ENCODE results near the gene CACNB1. TPM values are rescaled to one million over a fixed set of nuclear protein-coding genes. Genes with fewer than 3 reads are reported as not detected.
"Not testable (repeated sequence)": the region's sequence is repeated elsewhere in the genome, so short reads cannot be mapped to it uniquely, and the experiment has no call there.

The CACNB1 gene
- polyA plus RNA-seq, 4 donors: 8.0 to 14.7 (median 8.4) TPM

- DNase-seq (ENCODE audit: low read depth in 4 of 4, low spot score in 3 of 4): no peak
Measured at GRCh38 chr17:39132192-39132610, 65.3 kb downstream of the CACNB1 start.

DNA sequence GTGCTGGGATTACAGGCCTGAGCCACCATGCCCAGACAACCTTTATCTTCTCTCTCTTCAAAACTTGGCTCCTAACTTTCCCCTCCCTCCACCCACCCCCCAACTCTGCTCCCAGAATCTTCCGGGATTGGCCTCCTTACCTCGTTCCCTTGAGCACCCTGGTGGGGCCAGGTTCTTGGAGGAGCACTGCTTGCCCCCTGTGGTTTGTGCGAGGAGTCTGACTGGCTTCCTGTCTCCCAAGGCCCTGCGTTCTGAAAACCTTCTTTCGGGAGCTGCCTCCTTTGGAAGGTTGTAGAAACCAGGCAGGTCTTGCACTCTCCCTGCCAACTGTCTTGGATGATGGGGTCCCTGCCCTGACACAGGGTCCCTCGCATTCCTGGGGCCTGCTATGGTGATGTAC, 65.9 kb downstream of the CACNB1 start:
- DNase-seq (ENCODE audit: low read depth in 4 of 4, low spot score in 3 of 4): no peak

GRCh38 chr17:39130205-39130604, 67.3 kb downstream of the CACNB1 start:
- DNase-seq (ENCODE audit: low read depth in 4 of 4, low spot score in 3 of 4): no peak

DNA sequence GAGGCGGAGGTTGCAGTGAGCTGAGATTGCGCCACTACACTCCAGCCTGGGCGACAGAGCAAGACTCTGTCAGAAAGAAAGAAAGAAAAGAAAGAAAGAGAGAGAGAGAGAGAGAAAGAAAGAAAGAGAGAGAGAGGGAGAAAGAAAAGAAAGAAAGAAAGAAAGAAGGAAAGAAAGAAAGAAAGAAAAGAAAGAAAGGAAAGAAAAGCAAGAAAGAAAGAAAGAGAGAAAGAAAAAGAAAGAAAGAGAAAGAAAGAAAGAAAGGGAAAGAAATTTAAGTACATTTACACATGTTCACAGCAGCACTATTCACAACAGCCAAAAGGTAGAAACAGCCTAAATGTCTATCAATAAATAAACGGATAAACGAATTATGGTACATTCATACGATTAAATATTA, 67.9 kb downstream of the CACNB1 start:
- DNase-seq (ENCODE audit: low read depth in 4 of 4, low spot score in 3 of 4): not testable (repeated sequence)

DNA sequence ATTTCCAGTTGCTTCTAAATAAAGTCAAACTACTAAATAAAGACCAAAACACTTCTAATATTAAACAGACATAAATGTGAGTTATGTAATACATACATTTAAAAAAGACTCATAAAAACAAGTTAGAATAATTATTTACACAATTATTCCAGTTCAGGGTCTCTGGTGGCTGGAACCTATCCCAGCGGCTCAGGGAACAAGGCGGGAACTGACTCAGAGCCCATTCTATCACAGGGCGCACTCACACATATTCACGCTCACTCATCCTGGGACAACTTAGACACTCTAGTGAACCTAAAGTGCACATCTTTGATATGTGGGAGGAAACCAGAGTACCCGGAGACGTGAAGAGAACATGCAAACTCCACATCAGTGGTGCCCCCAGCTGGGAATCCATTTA, 71.0 kb downstream of the CACNB1 start:
- DNase-seq (ENCODE audit: low read depth in 4 of 4, low spot score in 3 of 4): no peak

DNA sequence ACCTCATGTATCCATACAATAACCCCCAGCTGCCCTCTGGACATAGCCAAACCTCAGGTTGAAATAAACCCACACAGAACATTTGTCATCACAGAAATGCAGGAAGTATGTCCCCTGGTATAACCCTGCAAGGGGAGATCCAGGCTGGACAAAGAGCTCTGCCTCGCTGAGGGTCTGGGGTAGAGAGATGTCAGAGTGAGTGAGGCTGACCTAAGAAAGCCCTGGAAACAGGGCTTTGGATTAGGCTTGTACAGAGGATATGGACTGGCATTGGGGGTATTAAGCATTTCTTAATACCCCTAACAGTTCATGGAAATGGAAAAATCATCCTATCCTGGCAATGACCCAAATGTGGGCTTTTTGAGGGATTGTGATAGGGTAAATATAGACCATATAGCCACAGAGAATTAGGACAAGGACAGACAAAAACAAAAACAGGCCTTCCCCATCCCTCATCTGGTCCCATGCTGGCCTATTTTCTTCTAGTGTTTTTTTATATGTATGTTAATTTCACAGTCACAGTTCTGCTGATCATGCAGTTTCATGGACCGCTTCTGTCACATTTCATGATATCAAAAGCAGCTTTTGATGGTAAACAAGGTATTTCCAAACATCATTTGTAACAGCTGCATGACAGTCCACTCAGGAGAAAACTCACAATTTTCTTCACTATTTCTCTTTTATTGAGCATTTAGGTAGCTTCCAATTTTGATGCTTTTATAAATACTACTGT, 72.2 kb downstream of the CACNB1 start:
- DNase-seq (ENCODE audit: low read depth in 4 of 4, low spot score in 3 of 4): no peak

- no peak for DNase-seq (ENCODE audit: low read depth in 4 of 4, low spot score in 3 of 4)
Measured at GRCh38 chr17:39123627-39124026, 73.8 kb downstream of the CACNB1 start.

Other genes with a start within 250 kb of the CACNB1 start
- not detected for gene FBXO47, start 230.3 kb downstream of the CACNB1 start, polyA plus RNA-seq (ENCODE audit: insufficient read length in 4 of 4)
- 10 to 100 TPM in 1 of 4 donors, 1 to 10 TPM in 3; 7.2 to 15.7 (median 8.4) TPM for gene PLXDC1, start 46.0 kb downstream of the CACNB1 start, polyA plus RNA-seq (ENCODE audit: insufficient read length in 4 of 4)
- gene ARL5C, start 31.5 kb downstream of the CACNB1 start, polyA plus RNA-seq (ENCODE audit: insufficient read length in 4 of 4): under 1 TPM in 2 of 4 donors, not detected in 2; 0.09 to 0.27 TPM
- 1,000 to 10,000 TPM; 1,700 to 2,088 (median 1,890) TPM for gene RPL19, start 2.6 kb upstream of the CACNB1 start, polyA plus RNA-seq (ENCODE audit: insufficient read length in 4 of 4)
- gene STAC2, start 28.3 kb upstream of the CACNB1 start, polyA plus RNA-seq (ENCODE audit: insufficient read length in 4 of 4): 1 to 10 TPM; 1.8 to 6.2 (median 3.3) TPM
- 10 to 100 TPM; 12.9 to 14.3 (median 13.6) TPM for gene FBXL20, start 204.0 kb upstream of the CACNB1 start, polyA plus RNA-seq (ENCODE audit: insufficient read length in 4 of 4)

Data from left renal pelvis (tissue), 4 donors.